ENCODE results near the gene RAB19. TPM values are rescaled to one million over a fixed set of nuclear protein-coding genes. Genes with fewer than 3 reads are reported as not detected.

RAB19 gene
- total and polyA plus RNA-seq, 2 of the 13 experiments (the other 11 are each of a cell fraction or from before 2014, with no cell fraction given), result 0.31 TPM; not detected in 1

GRCh38 chr7:140416560-140416959, 12.7 kb downstream of the RAB19 start:
- no peak overlapping the region for H3K27ac ChIP-seq (ENCODE audit: extremely low read length, insufficient read depth, low read length)
- H3K9ac ChIP-seq (ENCODE audit: insufficient read depth, low read depth, low read length), result no peak overlapping the region
- ChIA-PET POLR2A (no interaction called here), CTCF (ENCODE audit: low intra/inter-chr PET ratio, low total read pairs) (no interaction called here)
- no TSS peak for BruUV-seq (replicated peaks)
- TF ChIP-seq ZNF746 (CRISPR knock-in tag; IDR thresholded peaks at IDR 0.05) (no peak), CHCHD3 (CRISPR knock-in tag; IDR thresholded peaks at IDR 0.05) (no peak), ZNF101 (CRISPR knock-in tag; IDR thresholded peaks at IDR 0.05; ENCODE audit: borderline replicate concordance, low read depth) (no peak), SP1 (IDR thresholded peaks at IDR 0.05) (no peak), SP1 (CRISPR knock-in tag; IDR thresholded peaks at IDR 0.05) (no peak), HCFC1 (IDR thresholded peaks at IDR 0.05; ENCODE audit: low read depth, low read length) (no peak), ZNF660 (CRISPR knock-in tag; IDR thresholded peaks at IDR 0.05; ENCODE audit: borderline replicate concordance, low read depth) (no peak), ZNF570 (CRISPR knock-in tag; IDR thresholded peaks at IDR 0.05; ENCODE audit: borderline replicate concordance) (no peak), ZNF652 (CRISPR knock-in tag; IDR thresholded peaks at IDR 0.05; ENCODE audit: borderline replicate concordance, low read depth) (no peak), CSRNP1 (CRISPR knock-in tag; IDR thresholded peaks at IDR 0.05) (no peak), MBD4 (IDR thresholded peaks at IDR 0.05; ENCODE audit: borderline replicate concordance, low read length) (no peak), ZNF234 (CRISPR knock-in tag; conservative IDR thresholded peaks at IDR 0.05) (no peak), THRA (CRISPR knock-in tag; IDR thresholded peaks at IDR 0.05; ENCODE audit: borderline replicate concordance) (no peak), PLRG1 (conservative IDR thresholded peaks at IDR 0.05) (no peak), NFIB (CRISPR knock-in tag; IDR thresholded peaks at IDR 0.05; ENCODE audit: borderline replicate concordance) (no peak), MYPOP (CRISPR knock-in tag; IDR thresholded peaks at IDR 0.05) (no peak), ZNF337 (CRISPR knock-in tag; IDR thresholded peaks at IDR 0.05; ENCODE audit: borderline replicate concordance, low read depth) (no peak), TSC22D2 (CRISPR knock-in tag; IDR thresholded peaks at IDR 0.05; ENCODE audit: borderline replicate concordance) (no peak), ZBTB34 (CRISPR knock-in tag; IDR thresholded peaks at IDR 0.05) (no peak), ZMAT5 (CRISPR knock-in tag; IDR thresholded peaks at IDR 0.05; ENCODE audit: borderline replicate concordance, low read depth) (no peak)
- DNase-seq (ENCODE audit: low spot score), result no peak
- no peaks in the 10 kb centered on the region; a peak in 1 of 5 replicates for H3K27me3 ChIP-seq (ENCODE audit: control insufficient read depth in 1 of 2, insufficient read depth in 2 of 2, low read length in 2 of 2)
- H3K9me3 ChIP-seq (ENCODE audit: low read length), result no peaks in the 10 kb centered on the region
- intact Hi-C loops (cut with micrococcal nuclease; ENCODE audit: unreplicated experiment) (no loop called here), in situ Hi-C loops (cut with HindIII; ENCODE audit: extremely low pct_ligation_motif_present, low pct_unique_long_range_greater_than_20kb) (no loop called here)
- no peaks in the 10 kb centered on the region for H3K79me2 ChIP-seq (ENCODE audit: insufficient read depth, low read length)
- ATAC-seq, result peak; percentile 62
- no peak overlapping the region for H2AFZ ChIP-seq (ENCODE audit: low read length)
- 34% methylated on average over 5 of the region's 8 CpGs for WGBS (ENCODE audit: low lambda C conversion rate)
- no peaks in the 10 kb centered on the region for H4K20me1 ChIP-seq (ENCODE audit: insufficient read depth, low read length)
- no peaks in the 10 kb centered on the region for H3K4me1 ChIP-seq (ENCODE audit: insufficient read depth, low read length)
- H3K36me3 ChIP-seq (replicated peaks in 1 of 2; ENCODE audit: control insufficient read depth in 1 of 2, insufficient read depth in 2 of 2, low read length in 2 of 2), result no peaks in the 10 kb centered on the region
- H3K4me2 ChIP-seq (ENCODE audit: low read depth, low read length), result no peak overlapping the region
- no peak overlapping the region for H3K4me3 ChIP-seq (replicated peaks in 1 of 3; ENCODE audit: insufficient read depth in 1 of 3, low read depth in 2 of 3, low read length in 3 of 3)
- no peak for FAIRE-seq

Measured in HepG2 (cell line).